NCI-H82 treated with DMSO at 0.1 percent for 48 hours (cell line): ENCODE results near the gene SYNGR3.
"Not testable (repeated sequence)": the region's sequence is repeated elsewhere in the genome, so short reads cannot be mapped to it uniquely, and the experiment has no call there.

ENCODE experiments used
- DNase-seq: peaks from one replicate; lab custom pipeline; 2025; ENCODE audit not compliant: unreplicated experiment; lab: John Stamatoyannopoulos, UW

The SYNGR3 gene

GRCh38 chr16:1989209-1990100 lies at the start of gene SYNGR3:
TSS of gene SYNGR3 (plus strand) at chr16:1989970. CDS start at chr16:1990103, 133 bp downstream.
- DNase-seq, result no peak

DNA sequence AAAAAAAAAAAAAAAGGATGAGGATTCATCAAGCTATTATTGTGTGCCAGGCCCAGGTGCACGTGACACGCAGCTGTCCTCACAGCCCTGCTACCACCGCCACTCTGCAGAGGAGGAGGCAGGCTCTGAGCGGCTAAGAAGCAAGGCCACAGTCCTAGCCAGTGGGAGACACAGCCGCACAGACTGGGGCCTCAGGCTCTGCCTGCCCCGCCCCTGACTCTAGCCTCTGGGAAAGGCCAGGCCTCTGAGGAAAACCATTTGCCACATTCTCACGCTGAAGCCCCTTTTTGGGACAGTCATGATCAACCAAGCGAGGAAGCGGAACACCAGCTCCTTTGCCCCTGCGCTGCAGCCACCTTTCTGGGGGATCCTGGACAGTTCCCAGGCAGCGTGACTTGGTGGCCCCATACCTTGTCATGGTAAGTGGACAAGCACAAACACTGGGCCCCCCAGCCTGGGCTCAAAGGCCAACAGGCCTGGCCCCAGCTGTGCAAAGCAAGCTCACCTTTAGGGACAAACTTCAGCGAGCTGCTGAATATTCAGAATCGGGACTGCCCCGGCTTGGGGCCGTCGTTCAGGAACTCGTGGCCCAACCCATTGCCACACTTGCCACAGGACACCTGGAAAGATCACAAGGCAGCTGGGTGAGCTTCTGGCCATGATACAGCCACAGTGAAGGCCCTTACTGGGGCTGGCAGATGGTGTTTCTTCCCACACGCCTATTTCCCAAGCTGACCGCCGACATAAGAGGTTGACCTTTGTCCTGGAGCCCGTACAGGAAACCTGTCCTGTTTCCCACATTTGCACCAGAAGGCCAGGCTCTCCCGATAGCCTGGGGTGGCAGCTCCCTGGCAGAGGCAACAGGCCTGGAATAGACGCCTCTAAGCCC lies 49.3 kb upstream of the SYNGR3 start:
- no peak for DNase-seq

- no peak for DNase-seq
Observed at GRCh38 chr16:1941162-1942046, 48.4 kb upstream of the SYNGR3 start.

DNA sequence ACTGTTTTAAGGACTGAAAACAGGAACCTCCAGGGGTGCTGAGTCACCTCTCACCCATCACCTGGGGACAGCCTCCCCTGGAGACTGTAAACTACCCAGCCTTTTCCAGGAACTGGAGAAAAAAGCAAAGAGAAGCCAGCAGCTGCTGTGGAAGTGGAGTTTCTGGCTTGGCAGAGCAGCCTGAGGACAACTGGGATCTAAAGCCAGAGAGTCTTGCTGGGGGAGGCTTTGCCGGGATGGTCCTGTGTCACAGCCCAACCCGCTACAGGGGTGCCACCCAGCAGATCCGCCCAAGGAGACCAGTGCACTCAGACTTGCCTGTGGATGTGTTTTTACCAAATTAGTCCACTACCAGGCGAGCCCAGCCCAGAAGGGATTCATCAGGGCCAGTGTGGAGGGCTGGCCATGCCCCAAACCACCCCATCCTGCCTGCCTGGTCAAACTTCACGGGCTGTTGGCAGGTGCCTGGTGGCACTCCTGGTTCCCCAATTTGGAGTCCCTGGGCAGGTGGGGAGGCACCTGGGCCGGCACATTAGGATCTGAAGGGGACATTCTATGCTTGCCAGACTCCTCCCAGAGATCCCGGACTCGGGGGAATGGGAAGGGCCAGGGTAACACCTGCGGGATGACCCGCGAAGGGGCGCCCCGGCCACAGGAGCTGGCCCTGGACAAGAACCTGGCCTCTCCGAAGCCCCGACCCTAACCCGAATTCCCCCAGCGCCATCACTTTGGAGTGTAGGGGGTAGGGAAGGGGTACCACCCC lies 47.5 kb upstream of the SYNGR3 start:
- DNase-seq, result no peak

DNA sequence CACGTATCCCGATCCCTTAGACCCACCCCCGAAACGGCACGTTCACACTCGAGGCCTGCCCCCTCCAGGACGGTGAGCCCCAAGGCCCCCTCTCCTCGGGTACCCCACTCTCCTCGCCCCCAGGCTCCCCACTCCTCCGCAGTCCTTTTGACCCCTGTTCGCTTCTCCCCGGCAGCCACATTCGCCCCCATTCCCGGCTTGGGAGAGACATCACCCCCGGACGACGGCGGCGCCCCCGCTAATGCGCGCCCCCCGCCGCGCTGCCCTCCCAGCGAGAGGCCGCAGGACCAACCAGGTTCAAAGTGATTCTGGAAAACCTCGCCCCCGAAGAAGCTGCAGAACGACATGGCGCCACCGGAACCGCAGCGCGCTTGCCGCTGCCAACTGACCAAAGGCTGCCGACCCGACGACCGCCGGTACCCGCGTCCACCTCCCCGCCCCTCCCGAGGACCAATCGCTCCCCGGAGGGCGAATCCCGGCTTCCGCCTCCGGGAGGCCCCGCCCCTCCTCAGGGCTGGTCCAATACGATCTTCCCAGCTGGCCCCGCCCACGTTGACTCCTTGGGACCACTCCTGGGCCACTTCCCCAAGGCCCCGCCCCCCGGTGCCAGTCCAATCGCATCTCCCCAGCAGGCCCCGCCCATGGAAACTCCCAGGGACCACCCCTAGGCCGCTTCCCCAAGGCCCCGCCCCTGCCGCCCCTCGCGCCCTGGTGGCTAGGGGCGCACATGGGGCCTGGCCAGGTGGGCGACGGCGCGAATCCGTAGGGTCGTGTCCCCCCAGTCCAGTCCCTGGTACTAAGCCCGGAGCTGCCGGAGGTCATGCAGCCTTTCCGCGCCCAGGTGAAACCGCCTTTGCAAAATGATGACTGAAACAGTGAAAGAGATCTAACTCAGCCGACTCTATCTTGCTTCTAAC lies 46.7 kb upstream of the SYNGR3 start, which contains the start of gene MSRB1:
Gene MSRB1, minus strand, starts transcription at position 390 of the 917 bp plus-strand sequence. Its CDS starts 43 bp downstream, at position 347.
- DNase-seq, result peak; percentile 99

- no peak for DNase-seq
Observed at GRCh38 chr16:1944612-1945199, 45.1 kb upstream of the SYNGR3 start.

- no peak for DNase-seq
Observed at GRCh38 chr16:1945559-1946391, 44.0 kb upstream of the SYNGR3 start.

DNA sequence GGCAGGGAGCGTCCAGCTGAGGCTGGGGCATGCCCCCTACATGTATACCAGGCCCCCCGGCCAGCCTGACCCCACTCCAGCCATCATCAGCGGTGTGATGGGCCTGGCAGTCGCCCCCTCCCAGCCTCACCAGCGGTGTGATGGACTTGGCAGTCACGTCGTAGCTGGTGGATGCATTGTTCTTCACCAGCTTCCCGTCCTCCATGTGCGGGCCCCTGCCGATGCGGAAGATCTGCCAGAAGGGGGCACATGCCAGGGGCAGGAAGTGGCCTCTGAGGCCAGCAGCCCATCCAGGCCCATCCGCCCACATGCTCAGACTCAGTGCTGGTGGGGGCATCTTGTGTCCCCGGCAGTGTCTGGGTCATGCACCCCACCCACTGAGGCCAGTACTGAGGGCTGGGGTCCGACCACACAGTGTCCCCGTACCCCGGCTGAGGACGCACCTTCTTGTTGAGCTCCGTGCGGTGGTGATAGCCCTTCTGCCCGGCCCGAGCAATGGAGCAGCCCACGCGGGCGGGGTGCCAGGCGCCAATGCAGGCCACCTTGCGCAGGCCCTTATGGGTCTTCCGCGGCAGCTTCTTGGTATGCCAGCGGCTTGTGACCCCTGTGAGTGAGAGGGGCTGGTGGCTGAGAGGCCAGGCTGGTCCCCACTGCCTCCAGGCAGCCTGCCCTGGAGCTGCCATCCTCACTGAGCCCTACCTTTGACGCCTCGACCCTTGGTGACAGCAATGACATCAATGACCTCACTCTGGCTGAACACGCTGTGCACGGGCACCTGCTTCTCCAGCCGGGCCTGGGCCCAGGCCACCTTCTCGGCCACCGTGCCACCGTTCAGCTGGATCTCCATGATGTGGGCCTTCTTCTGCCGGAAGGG lies 43.0 kb upstream of the SYNGR3 start:
- DNase-seq, result no peak

- DNase-seq, result no peak
Observed at GRCh38 chr16:1947369-1947670, 42.5 kb upstream of the SYNGR3 start.

GRCh38 chr16:1949507-1949906 lies 40.3 kb upstream of the SYNGR3 start:
- DNase-seq, result no peak

DNA sequence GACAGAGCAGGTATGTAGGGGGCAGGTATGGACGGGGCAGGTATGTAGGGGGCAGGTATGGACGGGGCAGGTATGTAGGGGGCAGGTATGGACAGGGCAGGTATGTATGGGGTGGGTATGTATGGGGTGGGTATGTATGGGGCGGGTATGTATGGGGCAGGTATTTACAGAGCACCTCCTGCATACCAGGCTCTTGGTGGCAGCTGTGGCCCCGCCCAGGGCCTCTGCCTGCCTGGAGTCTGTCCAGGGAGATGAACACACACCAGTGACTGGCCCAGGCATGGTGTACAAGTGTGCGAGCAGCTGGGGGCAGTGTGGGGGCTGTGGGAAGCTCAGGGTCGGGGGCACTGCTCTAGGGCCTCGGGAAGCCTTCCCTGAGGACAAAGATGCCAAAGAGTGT lies 39.7 kb upstream of the SYNGR3 start:
- no peak for DNase-seq

GRCh38 chr16:1950559-1950958 lies 39.2 kb upstream of the SYNGR3 start:
- DNase-seq, result no peak

- no peak for DNase-seq
Observed at GRCh38 chr16:1953734-1954133, 36.0 kb upstream of the SYNGR3 start.

- not testable (repeated sequence) for DNase-seq
Observed at GRCh38 chr16:1957434-1958142, 32.2 kb upstream of the SYNGR3 start.

- not testable (repeated sequence) for DNase-seq
Observed at GRCh38 chr16:1958143-1958491, 31.7 kb upstream of the SYNGR3 start.

DNA sequence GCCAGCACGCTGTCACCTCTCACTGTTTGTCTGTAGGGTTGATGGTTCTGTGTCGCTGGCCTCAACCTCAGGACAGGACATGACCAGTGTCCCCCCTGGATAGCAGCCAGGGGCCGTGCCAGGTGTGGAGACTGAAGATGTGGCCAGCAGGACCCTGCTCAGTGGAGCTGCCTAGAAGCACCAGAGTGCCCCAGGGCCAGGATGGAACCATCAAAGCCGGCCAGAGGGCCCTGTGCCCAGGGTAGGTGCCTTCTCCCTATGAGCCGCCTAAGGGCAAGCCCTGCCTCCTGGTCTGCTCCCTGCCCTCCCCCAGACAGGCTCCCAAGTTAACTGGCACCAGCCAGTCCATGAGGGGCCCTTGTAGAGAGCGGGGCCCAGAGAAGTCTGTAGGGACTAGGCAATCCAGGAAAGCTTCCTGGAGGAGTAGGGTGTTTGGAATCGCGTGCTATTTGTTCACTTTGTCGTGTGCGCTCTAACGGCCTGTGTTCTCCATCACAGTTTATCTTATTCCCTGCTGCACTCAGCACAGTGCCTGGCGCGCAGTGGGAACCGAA lies 31.0 kb upstream of the SYNGR3 start:
- no peak for DNase-seq
